CD4-positive, alpha-beta T cell treated with Interleukin-15 for 4 hours (primary cell): ENCODE measurements around the gene NOSIP.

Source experiments
- DNase-seq: peaks from one replicate; pipeline ENCODE4 v3.0.0-alpha.2; 2020; ENCODE audit warnings: low spot score

Gene NOSIP

DNA sequence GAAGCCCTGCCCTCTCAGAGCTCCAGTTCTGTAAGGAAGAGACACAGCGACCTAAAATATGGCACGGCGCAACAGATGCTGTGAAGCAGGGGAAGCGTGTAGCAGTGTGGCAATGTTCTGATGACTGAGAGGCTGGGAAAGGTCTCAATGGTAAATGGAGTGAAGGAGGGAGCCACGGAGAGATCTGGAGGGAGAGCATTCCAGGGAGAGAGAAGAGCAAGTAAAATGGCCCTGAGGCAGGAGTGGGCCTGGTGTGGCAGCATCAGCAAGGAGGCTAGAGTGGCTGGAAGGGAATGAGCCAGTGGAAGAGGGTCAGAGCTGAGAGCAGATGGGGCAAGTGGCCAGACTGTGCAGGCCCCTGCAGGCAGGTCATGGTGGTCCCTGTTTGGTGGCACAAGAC, 36.2 kb downstream of the NOSIP start:
- DNase-seq, result no peak

DNA sequence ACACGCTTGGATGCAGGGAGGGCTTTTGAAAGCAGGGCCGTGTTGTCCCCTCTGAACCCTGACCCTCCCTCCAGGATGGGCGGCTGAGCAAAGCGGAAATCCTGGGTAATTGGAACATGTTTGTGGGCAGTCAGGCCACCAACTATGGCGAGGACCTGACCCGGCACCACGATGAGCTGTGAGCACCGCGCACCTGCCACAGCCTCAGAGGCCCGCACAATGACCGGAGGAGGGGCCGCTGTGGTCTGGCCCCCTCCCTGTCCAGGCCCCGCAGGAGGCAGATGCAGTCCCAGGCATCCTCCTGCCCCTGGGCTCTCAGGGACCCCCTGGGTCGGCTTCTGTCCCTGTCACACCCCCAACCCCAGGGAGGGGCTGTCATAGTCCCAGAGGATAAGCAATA, 37.3 kb downstream of the NOSIP start:
- no peak for DNase-seq

- no peak for DNase-seq
Measured at GRCh38 chr19:49542446-49542845, 37.9 kb downstream of the NOSIP start.

DNA sequence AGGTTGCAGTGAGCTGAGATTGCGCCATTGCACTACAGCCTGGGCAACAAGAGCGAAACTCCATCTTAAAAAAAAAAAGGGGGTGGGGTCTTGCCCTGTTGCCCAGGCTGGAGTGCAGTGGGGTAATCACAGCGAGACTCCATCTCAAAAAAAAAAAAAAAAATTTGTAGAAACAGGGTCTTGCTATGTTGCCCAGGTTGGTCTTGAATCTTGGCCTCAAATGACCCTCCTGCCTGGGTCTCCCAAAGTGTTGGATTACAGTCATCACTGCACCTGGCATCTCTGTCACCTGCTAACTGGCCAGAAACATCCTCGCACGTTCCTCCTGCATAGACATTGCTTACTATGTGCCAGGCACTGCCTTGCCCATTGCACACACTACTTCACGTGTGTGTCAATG, 38.4 kb downstream of the NOSIP start:
- DNase-seq, result no peak

GRCh38 chr19:49539192-49539952, 41.0 kb downstream of the NOSIP start:
- DNase-seq, result no peak

DNA sequence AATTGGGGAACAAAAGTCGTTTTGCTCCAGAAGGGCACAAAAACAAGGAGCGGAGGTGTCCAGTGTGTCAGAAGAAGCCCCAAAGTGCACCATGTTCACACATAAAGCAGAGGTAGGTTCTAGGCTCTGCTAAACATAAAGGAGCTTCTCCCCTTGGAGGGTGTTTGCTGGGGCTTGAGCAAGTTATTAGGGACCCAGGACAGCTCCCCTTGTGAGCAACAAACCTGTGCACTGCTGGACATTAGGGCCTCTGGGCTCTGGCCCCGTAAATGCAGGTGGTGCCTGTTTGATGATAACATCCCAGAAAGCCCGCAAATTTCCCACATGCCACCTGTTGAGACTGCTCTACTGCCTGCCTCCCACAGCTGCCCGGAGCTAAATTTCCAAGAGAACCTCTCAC, 41.7 kb downstream of the NOSIP start:
- DNase-seq, result no peak

- no peak for DNase-seq
Measured at GRCh38 chr19:49536921-49537462, 43.4 kb downstream of the NOSIP start.

GRCh38 chr19:49534632-49535385, 45.5 kb downstream of the NOSIP start:
- no peak for DNase-seq

DNA sequence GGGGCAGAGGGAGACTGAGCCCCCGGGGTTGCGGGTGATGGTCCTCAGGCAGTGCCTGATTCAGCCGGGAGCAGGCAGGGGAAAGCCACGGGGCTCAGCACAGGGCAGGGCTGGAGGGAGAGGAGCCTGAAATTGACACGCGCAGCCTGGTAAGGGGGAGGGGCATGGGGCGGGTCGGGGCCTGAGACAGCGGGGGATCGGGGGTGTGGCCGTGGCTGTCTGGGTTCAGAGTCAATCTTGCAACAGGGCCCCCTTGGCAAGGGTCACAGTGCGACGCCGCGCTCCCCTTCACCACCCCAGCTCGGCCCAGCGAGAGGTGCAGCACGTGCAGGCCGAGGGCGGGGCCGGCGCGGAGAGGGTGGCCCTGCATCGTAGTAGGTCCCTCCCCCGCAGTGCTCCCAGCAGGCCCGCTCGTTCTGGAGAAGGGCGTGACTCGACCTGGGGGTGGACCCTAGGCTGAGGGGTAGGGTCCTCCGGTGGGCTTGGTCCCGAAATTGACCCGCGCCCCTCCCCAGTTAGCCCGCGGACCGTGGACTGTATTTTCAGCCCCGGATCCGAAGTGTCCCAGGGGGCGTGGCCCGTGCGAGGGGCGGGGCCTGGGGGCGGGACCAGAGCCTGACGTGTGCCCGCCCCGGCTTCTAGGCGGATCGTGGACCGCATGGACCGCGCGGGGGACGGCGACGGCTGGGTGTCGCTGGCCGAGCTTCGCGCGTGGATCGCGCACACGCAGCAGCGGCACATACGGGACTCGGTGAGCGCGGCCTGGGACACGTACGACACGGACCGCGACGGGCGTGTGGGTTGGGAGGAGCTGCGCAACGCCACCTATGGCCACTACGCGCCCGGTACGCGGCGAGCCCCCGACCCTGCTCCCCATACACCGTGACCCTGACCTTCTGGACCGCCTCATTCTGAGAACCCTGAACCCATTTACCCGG, 46.5 kb downstream of the NOSIP start:
- DNase-seq, result peak; percentile 74

GRCh38 chr19:49530708-49531107, 49.6 kb downstream of the NOSIP start:
- DNase-seq, result no peak

DNA sequence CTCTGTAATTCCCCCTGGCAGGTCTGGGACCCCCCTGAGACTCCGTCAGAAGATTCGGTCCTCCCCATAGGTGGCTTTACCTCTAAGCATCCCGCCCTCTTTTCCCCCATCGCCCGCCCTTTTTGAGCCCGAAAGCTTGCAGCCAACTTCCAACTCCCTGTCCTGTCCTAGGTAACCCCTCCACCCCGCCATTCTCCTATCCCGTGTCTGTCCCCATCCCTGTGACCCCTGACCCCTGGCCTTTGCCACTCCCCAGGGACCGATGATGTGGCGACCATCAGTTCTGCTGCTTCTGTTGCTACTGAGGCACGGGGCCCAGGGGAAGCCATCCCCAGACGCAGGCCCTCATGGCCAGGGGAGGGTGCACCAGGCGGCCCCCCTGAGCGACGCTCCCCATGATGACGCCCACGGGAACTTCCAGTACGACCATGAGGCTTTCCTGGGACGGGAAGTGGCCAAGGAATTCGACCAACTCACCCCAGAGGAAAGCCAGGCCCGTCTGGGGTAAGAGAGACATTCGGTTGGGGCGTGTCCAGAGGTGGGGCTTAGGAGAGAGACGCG, 52.1 kb downstream of the NOSIP start:
- no peak for DNase-seq

DNA sequence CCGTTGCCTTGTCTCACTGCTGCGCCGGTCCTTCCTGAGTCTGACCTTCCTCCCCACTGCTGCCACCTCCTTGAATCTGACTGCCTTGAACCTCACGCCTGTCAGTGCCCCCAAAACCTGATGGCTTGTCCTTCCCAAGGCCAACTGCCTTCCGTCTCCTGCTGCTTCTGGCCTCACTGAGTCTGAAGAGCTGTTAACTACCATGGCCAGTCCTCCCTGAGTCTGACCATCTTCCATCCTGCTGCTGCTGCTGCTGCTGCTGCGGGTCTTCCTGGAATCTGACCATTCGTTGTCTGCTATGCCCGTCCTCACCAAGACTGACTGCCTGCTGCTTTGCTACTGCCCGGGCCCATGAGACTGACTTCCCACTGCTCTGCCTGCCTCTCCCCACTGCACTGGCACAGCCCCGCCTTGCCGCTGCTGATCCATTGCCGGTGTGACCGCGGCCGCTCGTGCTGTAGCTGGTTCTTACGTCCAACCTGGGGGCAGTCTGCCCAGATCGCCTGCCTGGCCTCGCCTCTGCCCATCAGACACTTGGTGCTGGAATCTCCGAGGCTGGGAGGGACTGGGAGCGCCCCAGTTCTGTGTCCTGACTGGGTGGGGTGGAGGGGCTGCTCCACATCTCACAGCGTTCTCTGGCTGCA, 55.4 kb downstream of the NOSIP start:
- DNase-seq, result no peak

DNA sequence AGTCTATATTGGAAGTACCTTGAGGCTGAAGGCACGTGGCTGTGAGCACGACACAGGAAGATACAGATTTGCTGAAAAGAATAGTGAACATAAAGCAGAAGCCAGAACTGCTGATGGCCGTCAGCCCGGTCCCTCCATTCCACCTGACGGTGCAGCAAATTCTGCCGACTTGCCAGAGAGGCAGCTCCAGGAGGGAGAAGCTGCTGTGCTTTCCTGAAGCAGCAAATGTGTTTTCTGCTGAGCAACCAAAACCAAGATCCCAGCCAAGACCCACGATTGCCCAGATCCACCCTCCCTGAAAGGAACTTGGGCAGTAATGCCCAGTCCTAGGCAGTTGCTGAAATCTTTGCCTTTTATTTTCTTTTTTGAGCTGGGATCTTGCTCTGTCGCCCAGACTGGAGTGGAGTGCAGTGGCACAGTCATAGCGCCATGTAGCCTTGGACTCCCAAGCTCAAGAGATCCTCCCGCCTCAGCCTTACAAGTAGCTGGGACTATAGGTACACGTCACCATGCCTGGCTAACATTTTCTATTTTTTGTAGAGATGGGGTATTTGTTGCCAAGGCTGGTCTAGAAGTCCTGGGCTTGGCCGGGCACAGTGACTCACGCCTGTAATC, 59.5 kb downstream of the NOSIP start:
- no peak for DNase-seq

DNA sequence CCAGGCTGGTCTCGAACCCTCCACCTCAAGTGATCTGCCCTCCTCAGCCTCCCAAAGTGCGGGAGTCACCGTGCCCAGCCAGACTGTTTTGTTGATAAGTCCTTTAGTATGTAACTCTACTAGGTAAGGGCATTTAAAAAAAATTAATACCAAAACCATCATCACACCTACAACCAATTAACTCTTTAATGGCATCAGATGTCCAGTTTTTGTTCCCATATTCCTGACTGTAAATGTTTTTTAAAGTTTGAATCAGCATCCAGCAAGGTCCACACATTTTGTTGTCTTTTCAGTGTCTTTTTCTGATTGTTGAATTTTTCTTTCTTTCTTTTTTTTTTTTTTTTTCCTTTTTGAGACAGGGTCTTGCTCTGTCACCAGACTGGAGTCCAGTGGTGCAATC, 62.3 kb downstream of the NOSIP start:
- DNase-seq, result no peak

DNA sequence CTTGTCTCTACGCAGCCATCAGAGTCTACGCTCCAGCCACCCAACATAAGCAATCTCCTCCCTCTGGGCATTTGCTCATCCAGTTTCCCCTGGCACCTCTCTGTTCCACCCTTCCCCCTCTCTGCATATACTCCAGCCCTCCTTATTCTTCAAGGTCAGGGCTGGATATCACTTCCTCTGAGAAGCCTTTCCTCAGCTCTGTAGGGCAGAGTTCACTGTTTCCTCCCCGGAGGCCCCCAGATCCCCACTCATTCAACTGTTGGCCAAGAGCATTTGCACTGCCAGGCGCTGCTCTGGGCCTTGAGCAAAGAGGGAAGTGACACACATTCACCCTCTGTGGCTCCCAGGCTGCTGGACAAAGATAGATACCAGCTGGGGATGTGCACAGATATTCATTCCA, 64.6 kb downstream of the NOSIP start:
- no peak for DNase-seq

DNA sequence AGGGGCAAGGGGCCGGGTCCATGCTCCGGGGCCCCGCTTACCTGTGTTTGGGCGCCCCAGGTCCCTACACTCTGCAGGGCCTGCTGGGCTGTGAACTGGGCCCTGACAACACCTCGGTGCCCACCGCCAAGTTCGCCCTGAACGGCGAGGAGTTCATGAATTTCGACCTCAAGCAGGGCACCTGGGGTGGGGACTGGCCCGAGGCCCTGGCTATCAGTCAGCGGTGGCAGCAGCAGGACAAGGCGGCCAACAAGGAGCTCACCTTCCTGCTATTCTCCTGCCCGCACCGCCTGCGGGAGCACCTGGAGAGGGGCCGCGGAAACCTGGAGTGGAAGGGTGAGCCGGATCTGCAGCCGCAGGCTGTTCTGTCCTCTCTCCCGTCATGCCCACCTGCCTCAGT, 66.2 kb downstream of the NOSIP start:
- DNase-seq, result no peak

DNA sequence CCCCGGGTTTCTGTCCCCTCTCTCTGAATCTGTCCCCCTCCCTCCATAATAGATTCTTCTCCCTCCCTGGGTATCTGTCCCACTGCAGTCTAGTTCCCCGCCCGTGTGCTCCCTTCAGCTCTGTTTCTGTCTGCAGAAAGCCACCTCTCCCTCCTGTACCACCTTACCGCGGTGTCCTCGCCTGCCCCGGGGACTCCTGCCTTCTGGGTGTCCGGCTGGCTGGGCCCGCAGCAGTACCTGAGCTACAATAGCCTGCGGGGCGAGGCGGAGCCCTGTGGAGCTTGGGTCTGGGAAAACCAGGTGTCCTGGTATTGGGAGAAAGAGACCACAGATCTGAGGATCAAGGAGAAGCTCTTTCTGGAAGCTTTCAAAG, 66.6 kb downstream of the NOSIP start:
- DNase-seq, result no peak

- no peak for DNase-seq
Measured at GRCh38 chr19:49512970-49513745, 67.2 kb downstream of the NOSIP start.

- DNase-seq, result no peak
Measured at GRCh38 chr19:49507803-49508494, 72.4 kb downstream of the NOSIP start.
